DOHH2 (cell line): Measurements from ENCODE around the gene TNS2.
"Not testable (repeated sequence)": the region's sequence is repeated elsewhere in the genome, so short reads cannot be mapped to it uniquely, and the experiment has no call there.

ENCODE experiments used
- CTCF ChIP-seq: fragments of 200-600 bp; sonication (generic); IDR thresholded peaks from one replicate; pipeline ENCODE4 v1.5.1; 2014; ENCODE audit warnings: antibody characterized with exemption, mild to moderate bottlenecking, low read depth, low read length; ENCODE audit not compliant: poor library complexity, severe bottlenecking
- EZH2phosphoT487 ChIP-seq: fragments of 200-600 bp; sonication (generic); IDR thresholded peaks from 2 replicates; pipeline ENCODE4 v1.6.1; 2017; ENCODE audit warnings: borderline replicate concordance, mild to moderate bottlenecking, antibody characterized with exemption, low read length, moderate library complexity, mixed read lengths

GRCh38 chr12:53033832-53034231 is 16.0 kb upstream of the TNS2 start:
- TF ChIP-seq CTCF, EZH2phosphoT487: not testable (repeated sequence)
